ENCODE measurements around the gene TTBK1. TPM values are rescaled to one million over a fixed set of nuclear protein-coding genes. Genes with fewer than 3 reads are reported as not detected.

Gene TTBK1
- total and polyA plus RNA-seq, 10 of the 15 experiments (the other 5 are each of a cell fraction or from before 2014, with no cell fraction given): 0.05 to 0.27 TPM; not detected in 8

GRCh38 chr6:43231735-43232450 lies 11.4 kb upstream of the TTBK1 start:
- TF ChIP-seq HDGF (IDR thresholded peaks at IDR 0.05) (no peak), RELA (IDR thresholded peaks at IDR 0.05; ENCODE audit: borderline replicate concordance, partially characterized antibody) (no peak), FOXK2 (IDR thresholded peaks at IDR 0.05) (no peak), CREB1 (IDR thresholded peaks at IDR 0.05; ENCODE audit: low read depth) (no peak), NR2C2 (IDR thresholded peaks at IDR 0.05; ENCODE audit: borderline replicate concordance, control insufficient read depth, insufficient read length, low read depth) (no peak), E4F1 (IDR thresholded peaks at IDR 0.05; ENCODE audit: borderline replicate concordance, partially characterized antibody) (no peak), MEF2B (IDR thresholded peaks at IDR 0.05; ENCODE audit: partially characterized antibody, poor library complexity, severe bottlenecking) (no peak), TARDBP (IDR thresholded peaks at IDR 0.05; ENCODE audit: borderline replicate concordance) (no peak)
- no peaks in the 10 kb centered on the region for H4K20me1 ChIP-seq (ENCODE audit: control insufficient read depth, insufficient read depth)
- POLR2A ChIA-PET: interaction anchor here (0.7 kb wide), 1 partner anchor 246 kb away, joined by 3 read pairs; the partner anchor contains the start of gene TJAP1
- ATAC-seq (no peak), FAIRE-seq (no peak), DNase-seq (ENCODE audit: low read depth, low spot score) (no peak)
- H3K9ac ChIP-seq (ENCODE audit: control insufficient read depth, insufficient read depth, low read length): no peak overlapping the region
- H3K79me2 ChIP-seq (ENCODE audit: control insufficient read depth, insufficient read depth, low read length): peaks cover 15% of the 10 kb centered on the region
- RAD21 ChIA-PET (ENCODE audit: unreplicated experiment): interaction anchor here (0.7 to 1.7 kb wide), 2 partner anchors 276 to 356 kb away, joined by 4 read pairs; no protein-coding TSS in a partner anchor
- CTCF ChIA-PET: interaction anchor here (0.6 to 0.7 kb wide), 2 partner anchors 229 to 1455 kb away, joined by 3 to 4 read pairs; no protein-coding TSS in a partner anchor
- peaks cover 7% of the 10 kb centered on the region for H3K4me1 ChIP-seq (ENCODE audit: control insufficient read depth, insufficient read depth, low read length)
- 12% methylated on average over 3 of the region's 3 CpGs for WGBS (ENCODE audit: insufficient coverage, insufficient replicate concordance, low lambda C conversion rate, missing lambda C conversion rate)
- SMC1A ChIA-PET (ENCODE audit: uncharacterized antibody, unreplicated experiment): interaction anchor here (0.8 kb wide), 1 partner anchor 166 kb away, joined by 3 read pairs; no protein-coding TSS in a partner anchor
- H3K36me3 ChIP-seq (ENCODE audit: control insufficient read depth in 2 of 2, insufficient read depth in 2 of 2, low read length in 1 of 2): no peaks in the 10 kb centered on the region
- no peaks in the 10 kb centered on the region; a peak in 2 of 4 replicates for H3K27me3 ChIP-seq (replicated peaks in 1 of 2; ENCODE audit: control insufficient read depth in 2 of 2, insufficient read depth in 2 of 2, low read length in 1 of 2)
- intact Hi-C loops (cut with micrococcal nuclease; ENCODE audit: unreplicated experiment): no loop called here
- no peak overlapping the region for H3K4me2 ChIP-seq (ENCODE audit: control insufficient read depth, insufficient read depth)
- H3K27ac ChIP-seq (ENCODE audit: control insufficient read depth, insufficient read depth): no peak overlapping the region
- no peak overlapping the region for H2AFZ ChIP-seq (ENCODE audit: control insufficient read depth, low read depth, low read length)
- H3K9me3 ChIP-seq (replicated peaks; ENCODE audit: control insufficient read depth, insufficient read depth, low read length): no peaks in the 10 kb centered on the region
- H3K4me3 ChIP-seq: no peak overlapping the region
- BruUV-seq (replicated peaks): no TSS peak
- in situ Hi-C loops (cut with MboI): no loop called here

Data from GM12878 (cell line).